Midbrain (tissue), 1 donor: Measurements from ENCODE around the gene PRKCE.

ENCODE experiments used
- DNase-seq: peaks from one replicate; lab custom pipeline; 2025; lab: John Stamatoyannopoulos, UW

Gene PRKCE

GRCh38 chr2:45992021-45992740 lies 340.7 kb downstream of the PRKCE start:
- DNase-seq: no peak

DNA sequence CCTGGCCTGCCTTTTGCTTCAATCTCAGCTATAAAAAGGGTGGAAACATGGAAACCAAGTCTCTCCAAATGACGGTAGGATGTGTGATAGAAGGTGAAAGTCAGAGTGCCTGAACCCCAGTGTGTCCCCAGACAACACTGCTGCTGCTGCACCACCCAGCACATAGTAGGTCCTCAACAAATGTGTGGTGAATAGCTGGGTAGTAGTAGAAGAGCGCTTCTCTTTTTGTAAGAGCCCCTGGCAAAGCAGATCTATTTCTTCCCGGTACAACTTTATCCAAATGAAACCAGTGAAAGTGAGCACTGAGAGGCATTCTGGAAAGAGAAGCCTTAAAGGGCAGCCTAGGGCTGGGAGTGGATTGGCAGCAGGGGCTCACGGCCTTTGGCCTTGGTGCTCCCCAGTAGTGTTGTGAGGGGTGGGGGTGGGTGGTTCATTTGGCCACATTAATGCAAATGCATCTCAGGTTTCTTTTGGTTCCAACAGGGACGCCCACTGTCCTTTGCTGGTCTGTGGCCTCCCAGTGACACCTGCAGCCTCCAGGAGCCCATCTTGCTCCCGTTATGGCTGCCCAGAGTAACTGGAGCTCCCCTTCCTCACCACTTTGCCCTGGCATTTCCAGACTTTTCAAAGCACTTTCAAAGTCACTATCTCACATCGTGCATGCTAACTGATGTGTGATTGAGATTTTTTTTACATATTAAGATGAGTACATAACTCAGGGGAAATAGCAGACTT lies 341.4 kb downstream of the PRKCE start:
- no peak for DNase-seq

DNA sequence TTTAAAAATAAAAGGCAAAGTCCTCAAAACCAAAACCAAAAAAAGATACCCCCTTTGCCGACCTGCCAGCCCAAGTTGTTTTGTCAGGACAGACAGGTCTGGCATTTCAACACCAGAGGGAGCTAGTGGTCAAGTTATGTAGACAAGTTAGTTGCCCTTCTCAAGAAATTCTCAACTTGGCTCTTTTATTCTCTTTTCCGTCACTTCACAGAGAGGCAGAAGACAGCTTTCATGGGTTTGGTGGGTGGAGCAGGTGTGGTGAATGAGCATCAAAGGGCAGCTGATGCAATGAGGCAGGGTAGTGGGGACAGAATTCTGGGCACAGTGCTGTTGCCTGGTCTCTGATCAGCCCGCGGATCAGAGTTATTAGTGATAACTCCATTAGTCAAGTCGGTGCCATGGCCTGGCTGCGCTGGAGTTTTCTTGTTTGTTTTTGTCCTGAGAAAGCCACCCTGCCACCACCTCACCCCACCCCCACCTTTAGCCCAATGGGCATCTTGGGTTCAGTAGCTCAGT lies 342.1 kb downstream of the PRKCE start:
- peak; percentile 56 for DNase-seq

DNA sequence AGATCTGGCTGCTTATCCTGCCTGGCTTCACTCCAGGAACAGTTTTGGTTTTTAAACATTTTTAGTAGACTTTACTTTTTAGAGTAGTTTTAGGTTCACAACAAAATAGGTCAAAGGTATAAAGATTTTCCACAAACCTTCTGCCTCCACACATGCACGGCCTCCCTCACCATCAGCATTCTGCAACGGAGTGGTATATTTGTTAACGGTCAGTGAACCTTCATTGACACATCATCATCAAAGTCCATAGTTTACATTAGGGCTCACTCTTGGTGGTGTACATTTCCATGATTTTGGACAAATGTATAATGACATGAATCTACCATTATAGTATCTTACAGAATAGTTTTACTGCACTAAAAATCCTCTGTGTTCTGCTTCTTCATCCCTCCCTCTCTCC lies 342.6 kb downstream of the PRKCE start:
- no peak for DNase-seq

GRCh38 chr2:46000660-46001059 lies 349.2 kb downstream of the PRKCE start:
- DNase-seq: no peak

- no peak for DNase-seq
These were observed 349.8 kb downstream of the PRKCE start for GRCh38 chr2:46001290-46001689.

DNA sequence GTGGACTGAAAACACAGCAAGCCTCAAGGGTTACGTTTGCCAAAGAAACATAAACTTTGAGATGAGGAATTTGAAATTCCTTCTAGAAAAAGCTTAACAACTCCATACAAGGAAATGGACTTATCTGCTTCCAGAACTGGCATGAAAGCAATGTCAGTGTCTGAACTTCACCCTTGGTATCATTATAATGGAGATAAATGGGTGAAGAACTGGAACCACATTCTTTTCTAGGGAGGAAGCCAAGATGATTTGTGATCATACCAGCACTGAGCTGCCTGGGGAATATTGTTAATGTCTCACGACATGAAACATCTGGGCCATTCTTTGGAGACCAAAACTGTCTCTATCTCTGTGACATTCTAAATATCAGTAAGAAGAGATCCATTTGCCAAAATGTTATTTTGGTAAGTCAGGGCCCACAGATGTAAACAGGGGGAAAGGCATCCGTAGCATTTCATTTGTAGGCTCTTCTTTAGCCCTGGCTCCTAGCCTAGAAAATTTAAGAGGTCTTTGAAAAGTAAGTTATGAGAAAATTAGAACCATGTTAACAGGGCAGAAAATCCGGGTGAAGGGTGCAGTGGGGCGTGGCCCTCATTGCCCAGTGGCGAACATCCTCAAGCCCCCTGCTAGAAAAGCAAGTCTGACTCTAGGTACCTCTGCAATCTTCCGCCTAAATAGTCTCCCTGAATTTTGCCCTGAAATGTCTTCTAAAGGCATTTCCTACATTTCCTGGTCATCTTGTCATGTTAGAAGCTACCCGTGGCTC lies 350.4 kb downstream of the PRKCE start:
- no peak for DNase-seq

GRCh38 chr2:46002507-46002883 lies 351.0 kb downstream of the PRKCE start:
- no peak for DNase-seq

GRCh38 chr2:46002947-46003346 lies 351.5 kb downstream of the PRKCE start:
- DNase-seq: no peak

DNA sequence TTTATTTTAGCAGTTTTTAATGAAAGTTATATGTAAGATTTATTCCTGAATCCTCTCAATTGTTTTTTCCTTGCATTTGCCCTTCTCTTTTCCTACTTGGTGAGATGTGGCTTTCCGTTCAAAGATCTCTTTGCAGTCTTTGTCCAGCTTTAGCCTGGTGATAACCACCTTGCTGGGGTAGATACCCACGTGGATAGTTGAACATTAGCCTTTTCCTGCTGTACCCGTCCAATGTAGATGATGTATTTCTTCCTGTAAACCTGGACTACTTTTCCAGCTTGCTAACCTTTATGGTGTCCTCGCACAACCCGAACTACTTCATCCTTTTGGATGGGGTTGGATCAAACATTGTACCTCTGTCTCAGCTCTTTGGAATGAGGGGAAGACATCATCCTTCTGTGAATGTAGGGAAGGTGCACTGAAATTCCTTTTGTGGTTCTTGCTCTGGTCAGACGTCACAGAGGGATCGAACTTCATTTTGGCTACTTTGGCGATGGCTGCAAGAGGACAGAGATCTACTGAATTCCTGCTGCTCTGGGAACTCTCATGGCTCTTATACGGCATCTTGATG lies 352.5 kb downstream of the PRKCE start:
- no peak for DNase-seq

- DNase-seq: no peak
These were observed 355.1 kb downstream of the PRKCE start for GRCh38 chr2:46006473-46007025.

DNA sequence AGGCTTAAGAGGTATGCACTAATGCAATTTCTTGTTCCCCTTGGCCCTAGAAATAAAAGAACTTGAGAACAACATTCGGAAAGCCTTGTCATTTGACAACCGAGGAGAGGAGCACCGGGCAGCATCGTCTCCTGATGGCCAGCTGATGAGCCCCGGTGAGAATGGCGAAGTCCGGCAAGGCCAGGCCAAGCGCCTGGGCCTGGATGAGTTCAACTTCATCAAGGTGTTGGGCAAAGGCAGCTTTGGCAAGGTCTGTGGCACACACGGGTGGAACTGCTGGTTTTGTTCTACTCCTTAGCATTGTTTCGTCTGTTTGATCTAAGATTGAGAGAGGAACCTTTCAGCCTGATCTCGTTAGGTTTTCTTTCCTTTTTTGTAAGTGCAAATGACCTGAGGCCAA lies 355.9 kb downstream of the PRKCE start:
- no peak for DNase-seq

DNA sequence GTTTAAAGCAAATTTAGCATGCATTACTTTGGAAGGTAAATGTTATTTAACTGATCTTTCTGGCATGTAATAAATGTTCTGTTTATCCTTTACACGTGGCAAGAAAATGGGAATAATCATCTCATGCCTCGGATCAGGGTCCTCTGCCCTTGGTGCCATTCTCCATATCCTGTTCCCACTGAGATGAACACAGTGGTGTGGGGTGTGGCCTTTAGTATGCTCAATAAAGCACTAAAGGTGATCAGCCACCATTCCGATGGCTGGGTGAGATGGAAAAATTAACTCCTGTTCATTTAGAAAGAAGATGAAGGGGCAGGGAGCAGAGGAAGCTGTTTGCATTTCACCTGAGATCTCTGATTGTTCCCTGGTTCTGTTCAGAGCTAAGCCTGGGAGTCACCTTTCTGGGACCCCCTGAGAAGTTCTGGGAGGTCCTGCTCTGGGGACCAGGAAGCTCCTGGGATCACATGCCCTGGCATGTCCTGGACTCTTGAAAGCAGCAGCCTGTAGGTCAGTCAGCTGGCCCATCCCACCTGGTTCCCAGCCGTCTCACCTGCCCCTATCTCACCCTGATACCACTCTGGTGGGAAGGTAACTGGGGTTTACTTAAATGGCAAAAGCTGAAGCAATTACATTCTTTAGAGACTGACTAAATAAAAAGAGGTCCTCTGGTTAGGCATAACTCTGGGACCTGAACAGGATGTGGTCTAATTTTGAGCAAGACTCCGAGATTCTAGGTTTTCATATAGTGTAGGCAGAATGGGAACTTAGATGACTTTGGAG lies 356.8 kb downstream of the PRKCE start:
- no peak for DNase-seq

- no peak for DNase-seq
These were observed 357.8 kb downstream of the PRKCE start for GRCh38 chr2:46009315-46009714.

DNA sequence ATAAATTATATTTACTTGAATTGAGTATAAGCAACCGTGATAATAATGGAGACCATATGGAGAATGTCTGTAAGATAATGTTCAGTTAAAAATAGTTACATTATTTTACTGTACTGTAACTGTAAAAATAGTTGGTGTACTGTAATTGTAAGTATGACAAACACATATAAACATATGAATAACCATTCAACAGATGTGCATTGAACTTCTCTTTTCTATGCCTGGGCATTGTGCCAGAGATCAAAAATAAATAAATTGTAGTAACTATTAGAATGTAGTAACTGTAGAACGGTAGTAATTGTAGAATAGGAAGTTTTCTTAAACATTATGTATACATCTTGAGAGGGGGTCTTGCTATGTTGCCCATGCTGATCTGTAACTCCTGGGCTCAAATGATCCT lies 358.3 kb downstream of the PRKCE start:
- DNase-seq: no peak

DNA sequence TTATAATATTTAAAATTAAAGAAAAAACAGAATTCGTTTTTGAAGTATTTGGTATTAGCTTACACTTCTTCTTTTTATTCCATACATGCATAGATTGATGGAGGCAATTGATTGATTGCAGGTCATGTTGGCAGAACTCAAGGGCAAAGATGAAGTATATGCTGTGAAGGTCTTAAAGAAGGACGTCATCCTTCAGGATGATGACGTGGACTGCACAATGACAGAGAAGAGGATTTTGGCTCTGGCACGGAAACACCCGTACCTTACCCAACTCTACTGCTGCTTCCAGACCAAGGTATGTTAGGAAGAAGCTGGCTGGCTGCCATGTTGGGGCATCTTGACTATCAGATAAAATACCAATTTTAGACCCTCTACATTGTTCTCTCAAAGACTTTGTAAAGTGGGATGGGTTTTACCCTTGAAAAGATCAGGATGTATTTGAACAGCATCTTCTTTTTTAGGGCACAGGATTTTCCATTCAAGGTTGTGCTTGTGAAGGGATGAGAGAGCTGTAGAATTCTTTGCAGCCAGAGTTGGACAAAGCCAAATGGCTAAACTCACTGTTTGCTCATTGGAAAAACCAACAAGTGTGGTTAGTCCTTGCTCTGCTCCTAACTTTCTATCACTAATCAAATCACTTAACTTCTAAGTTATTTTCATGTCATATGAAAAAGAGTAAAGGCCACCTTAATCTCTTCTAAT lies 358.9 kb downstream of the PRKCE start:
- DNase-seq: no peak

- peak; percentile 38 for DNase-seq
These were observed 359.5 kb downstream of the PRKCE start for GRCh38 chr2:46010925-46011490.

GRCh38 chr2:46012618-46013240 lies 361.3 kb downstream of the PRKCE start:
- DNase-seq: no peak

GRCh38 chr2:46013726-46014125 lies 362.3 kb downstream of the PRKCE start:
- no peak for DNase-seq
